ENCODE data around the gene PALM. TPM values are rescaled to one million over a fixed set of nuclear protein-coding genes. Genes with fewer than 3 reads are reported as not detected.

PALM gene
- total RNA-seq, 1 experiment from 2014 or later, result 4.4 TPM

GRCh38 chr19:676007-676338 is 32.8 kb upstream of the PALM start:
- Histone ChIP-seq H3K27me3 (no peaks in the 10 kb centered on the region), H3K9me3 (replicated peaks) (no peaks in the 10 kb centered on the region), H3K4me1 (peaks cover 13% of the 10 kb centered on the region), H3K4me3 (peak overlapping the region; percentile 52), H3K36me3 (no peaks in the 10 kb centered on the region), H3K27ac (peak overlapping the region; percentile 24; the same call in 1 of the 2 replicates)
- no peak for DNase-seq

DNA sequence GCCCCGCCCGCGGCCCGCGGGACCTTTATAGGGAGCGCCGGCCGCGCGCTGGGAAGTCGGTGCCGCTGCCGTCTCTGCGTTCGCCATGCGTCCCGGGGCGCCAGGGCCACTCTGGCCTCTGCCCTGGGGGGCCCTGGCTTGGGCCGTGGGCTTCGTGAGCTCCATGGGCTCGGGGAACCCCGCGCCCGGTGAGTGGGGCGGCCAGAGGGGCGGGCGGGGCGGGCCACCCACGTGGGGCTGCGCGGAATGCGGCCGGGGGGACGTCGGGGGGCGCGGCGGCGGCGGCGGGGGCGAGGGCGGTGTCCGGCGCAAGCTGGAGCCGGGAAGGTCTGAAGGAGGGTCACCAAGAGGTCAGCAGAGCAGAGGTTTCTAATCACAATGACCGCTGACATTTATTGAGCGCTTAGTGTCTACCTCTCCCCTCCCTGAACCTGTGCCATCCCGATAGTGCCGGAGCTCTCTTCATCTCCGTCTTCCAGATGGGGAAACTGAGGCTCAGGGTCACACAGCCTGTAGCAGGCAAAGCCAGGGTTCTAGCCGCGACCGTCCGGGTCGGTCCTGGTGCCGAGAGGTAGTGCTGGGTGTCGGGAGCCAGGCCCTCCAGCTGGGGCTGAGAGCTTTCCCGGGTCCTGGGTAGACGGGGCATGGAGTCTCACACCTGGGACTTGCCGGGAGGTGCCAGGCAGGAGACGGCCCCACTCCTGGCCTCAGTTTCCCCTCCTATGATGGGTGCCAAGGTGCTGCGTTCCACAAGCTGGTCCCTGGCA is 32.2 kb upstream of the PALM start, which contains the start of gene FSTL3:
Gene FSTL3 (plus strand): TSS at position 54 of the 767 bp plus-strand sequence. CDS start 32 bp downstream, at position 86.
- DNase-seq, result no peak
- no peaks in the 10 kb centered on the region for H3K36me3 ChIP-seq
- H3K4me3 ChIP-seq, result peak within 1 kb of the TSS; percentile 52
- H3K27ac ChIP-seq, result peak within 1 kb of the TSS; percentile 24; the same call in 1 of the 2 replicates
- H3K9me3 ChIP-seq (replicated peaks), result no peaks in the 10 kb centered on the region
- H3K4me1 ChIP-seq, result peaks cover 13% of the 10 kb centered on the region
- no peaks in the 10 kb centered on the region for H3K27me3 ChIP-seq

DNA sequence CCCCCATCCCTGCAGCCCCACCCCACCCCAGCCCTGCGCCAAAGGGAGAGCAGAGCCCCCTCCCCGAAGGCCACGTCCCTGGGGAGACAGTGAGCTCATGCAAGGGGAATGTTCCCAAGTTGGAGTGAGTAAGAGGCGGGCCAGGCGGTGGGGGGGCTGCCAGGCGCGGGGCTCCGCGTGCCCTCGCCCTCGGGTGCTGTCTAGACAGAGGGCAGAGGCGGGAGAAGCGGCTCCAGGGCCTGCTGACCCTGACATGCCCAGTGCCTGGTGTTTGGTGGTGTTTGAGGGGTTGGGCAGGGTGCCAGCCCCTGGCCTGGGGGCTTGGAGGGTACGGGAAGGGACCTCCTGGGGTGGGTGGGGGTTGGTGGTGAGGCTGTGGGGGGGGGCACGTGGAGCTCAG is 31.5 kb upstream of the PALM start:
- Histone ChIP-seq H3K27me3 (no peaks in the 10 kb centered on the region), H3K4me3 (no peak overlapping the region; the same call in 1 of the 2 replicates), H3K27ac (no peak overlapping the region), H3K9me3 (replicated peaks) (no peaks in the 10 kb centered on the region), H3K36me3 (no peaks in the 10 kb centered on the region), H3K4me1 (peaks cover 13% of the 10 kb centered on the region)
- peak; percentile 47 to 70 for DNase-seq

GRCh38 chr19:677601-678436 is 30.9 kb upstream of the PALM start:
- peaks cover 13% of the 10 kb centered on the region for H3K4me1 ChIP-seq

DNA sequence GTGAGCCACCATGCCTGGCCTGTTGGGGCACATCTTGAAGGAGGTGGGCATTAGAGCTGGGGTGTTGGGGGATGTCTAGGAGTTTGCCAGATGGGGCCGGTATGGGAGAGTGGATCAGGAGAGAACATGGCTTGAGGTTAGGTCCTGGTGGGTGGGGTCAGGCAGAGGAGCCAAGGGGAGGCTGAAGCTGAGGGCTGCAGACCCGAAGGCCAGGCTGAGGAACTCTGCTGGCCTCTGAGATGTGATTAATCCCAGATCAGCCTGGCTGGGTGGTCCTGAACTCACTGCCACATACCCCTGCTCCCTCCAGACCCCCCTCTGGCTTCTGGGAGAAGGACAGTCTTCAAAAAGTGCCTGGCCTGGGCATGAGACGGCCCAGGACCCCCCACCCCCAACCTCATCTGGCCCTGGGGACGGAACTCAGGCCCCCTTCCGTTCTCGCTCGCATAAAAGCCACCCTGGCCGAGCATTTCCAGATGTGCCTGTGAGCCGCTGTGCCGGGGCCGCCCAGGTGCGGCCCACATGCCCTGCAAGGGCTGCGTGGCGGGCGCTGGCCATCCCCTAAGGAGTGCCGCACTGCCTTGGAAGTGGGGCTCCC is 29.8 kb upstream of the PALM start:
- DNase-seq, result no peak
- H3K36me3 ChIP-seq, result no peaks in the 10 kb centered on the region
- no peaks in the 10 kb centered on the region for H3K27me3 ChIP-seq
- no peaks in the 10 kb centered on the region for H3K9me3 ChIP-seq (replicated peaks)
- peak overlapping the region; percentile 89 for H3K4me3 ChIP-seq
- peaks cover 13% of the 10 kb centered on the region for H3K4me1 ChIP-seq
- H3K27ac ChIP-seq, result no peak overlapping the region

More at GRCh38 chr19:677601-678436, 30.9 kb upstream of the PALM start:
- Histone ChIP-seq H3K36me3 (no peaks in the 10 kb centered on the region), H3K27me3 (no peaks in the 10 kb centered on the region), H3K9me3 (replicated peaks) (no peaks in the 10 kb centered on the region), H3K4me3 (no peak overlapping the region), H3K27ac (no peak overlapping the region)
- DNase-seq, result no peak

- peak; percentile 62 for DNase-seq
- Histone ChIP-seq H3K27me3 (no peaks in the 10 kb centered on the region), H3K27ac (peak overlapping the region; percentile 39; the same call in 1 of the 2 replicates), H3K4me3 (peak overlapping the region; percentile 89), H3K36me3 (no peaks in the 10 kb centered on the region), H3K4me1 (peaks cover 13% of the 10 kb centered on the region), H3K9me3 (replicated peaks) (no peaks in the 10 kb centered on the region)
Measured at GRCh38 chr19:679418-680286, 29.1 kb upstream of the PALM start.

DNA sequence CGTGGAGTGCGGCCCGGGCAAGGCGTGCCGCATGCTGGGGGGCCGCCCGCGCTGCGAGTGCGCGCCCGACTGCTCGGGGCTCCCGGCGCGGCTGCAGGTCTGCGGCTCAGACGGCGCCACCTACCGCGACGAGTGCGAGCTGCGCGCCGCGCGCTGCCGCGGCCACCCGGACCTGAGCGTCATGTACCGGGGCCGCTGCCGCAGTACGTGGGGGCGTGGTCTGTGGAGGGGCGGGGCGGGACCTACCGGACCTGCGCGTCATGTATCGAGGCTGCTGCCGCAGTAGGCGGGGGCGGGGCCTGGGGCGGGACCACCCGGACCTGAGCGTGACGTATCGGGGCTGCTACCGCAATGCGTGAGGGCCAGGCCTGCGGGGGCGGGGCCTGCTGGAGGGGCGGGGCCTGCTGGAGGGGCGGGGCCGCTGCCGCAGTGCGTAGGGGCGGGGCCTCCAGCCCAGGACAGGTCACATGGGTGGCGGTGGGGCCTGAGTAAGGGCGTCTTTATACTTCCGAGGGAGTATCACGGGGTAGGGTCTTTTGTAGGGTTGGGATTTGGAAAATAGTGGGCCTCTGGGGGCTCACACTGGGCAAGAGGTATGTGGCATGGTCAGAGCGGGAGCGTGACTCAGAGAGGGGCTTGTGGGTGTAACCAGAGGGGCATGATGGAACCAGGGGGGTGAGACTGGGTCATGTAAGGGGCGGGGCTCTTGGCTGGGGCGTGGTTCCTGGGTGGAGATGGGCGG is 28.3 kb upstream of the PALM start:
- peaks cover 7% of the 10 kb centered on the region for H3K4me1 ChIP-seq
- no peaks in the 10 kb centered on the region for H3K36me3 ChIP-seq
- peak; percentile 97 to 99 for DNase-seq
- no peaks in the 10 kb centered on the region for H3K27me3 ChIP-seq
- H3K27ac ChIP-seq, result peak overlapping the region; percentile 74
- H3K4me3 ChIP-seq, result peak overlapping the region; percentile 89
- no peaks in the 10 kb centered on the region for H3K9me3 ChIP-seq (replicated peaks)

- H3K9me3 ChIP-seq (replicated peaks), result no peaks in the 10 kb centered on the region
- peak overlapping the region; percentile 74 for H3K27ac ChIP-seq
- DNase-seq, result no peak
- peaks cover 2% of the 10 kb centered on the region; the same call in 1 of the 2 replicates for H3K4me1 ChIP-seq
- no peaks in the 10 kb centered on the region for H3K36me3 ChIP-seq
- no peaks in the 10 kb centered on the region for H3K27me3 ChIP-seq
- H3K4me3 ChIP-seq, result peak overlapping the region; percentile 89
Measured at GRCh38 chr19:681029-682019, 27.4 kb upstream of the PALM start.

DNA sequence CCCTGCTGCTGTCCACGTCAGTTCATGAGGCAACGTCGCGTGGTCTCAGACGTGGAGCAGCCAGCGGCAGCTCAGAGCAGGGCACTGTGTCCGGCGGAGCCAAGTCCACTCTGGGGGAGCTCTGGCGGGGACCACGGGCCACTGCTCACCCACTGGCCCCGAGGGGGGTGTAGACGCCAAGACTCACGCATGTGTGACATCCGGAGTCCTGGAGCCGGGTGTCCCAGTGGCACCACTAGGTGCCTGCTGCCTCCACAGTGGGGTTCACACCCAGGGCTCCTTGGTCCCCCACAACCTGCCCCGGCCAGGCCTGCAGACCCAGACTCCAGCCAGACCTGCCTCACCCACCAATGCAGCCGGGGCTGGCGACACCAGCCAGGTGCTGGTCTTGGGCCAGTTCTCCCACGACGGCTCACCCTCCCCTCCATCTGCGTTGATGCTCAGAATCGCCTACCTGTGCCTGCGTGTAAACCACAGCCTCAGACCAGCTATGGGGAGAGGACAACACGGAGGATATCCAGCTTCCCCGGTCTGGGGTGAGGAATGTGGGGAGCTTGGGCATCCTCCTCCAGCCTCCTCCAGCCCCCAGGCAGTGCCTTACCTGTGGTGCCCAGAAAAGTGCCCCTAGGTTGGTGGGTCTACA is 25.9 kb upstream of the PALM start:
- Histone ChIP-seq H3K36me3 (no peaks in the 10 kb centered on the region), H3K9me3 (replicated peaks) (no peaks in the 10 kb centered on the region), H3K27ac (no peak overlapping the region), H3K27me3 (no peaks in the 10 kb centered on the region), H3K4me1 (no peaks in the 10 kb centered on the region; the same call in 1 of the 2 replicates), H3K4me3 (no peak overlapping the region)
- DNase-seq, result no peak

DNA sequence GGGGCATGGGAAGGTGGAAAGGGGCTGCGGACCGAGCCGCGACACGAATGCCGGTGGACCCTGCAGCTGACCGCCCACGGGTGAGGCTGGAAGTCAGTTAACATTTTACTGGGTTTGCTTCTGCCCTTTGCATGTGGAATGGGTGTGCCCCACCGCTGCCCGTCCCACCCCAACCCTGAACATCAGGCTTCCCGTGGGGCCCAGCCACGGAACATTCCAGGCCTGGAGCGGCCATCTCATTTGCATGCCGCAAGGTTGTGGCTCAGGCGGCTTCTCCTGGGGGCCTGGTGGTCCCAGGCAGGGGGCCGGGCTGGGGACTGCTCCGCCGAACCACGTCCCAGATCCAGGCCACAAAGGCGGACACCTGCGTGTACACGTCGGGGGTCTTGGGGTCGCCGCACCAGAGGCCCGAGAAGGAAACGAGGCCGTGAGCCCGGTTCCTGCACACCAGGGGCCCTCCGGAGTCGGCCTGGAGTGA is 23.2 kb upstream of the PALM start:
- Histone ChIP-seq H3K4me3 (no peak overlapping the region), H3K9me3 (replicated peaks) (no peaks in the 10 kb centered on the region), H3K27ac (no peak overlapping the region), H3K27me3 (no peaks in the 10 kb centered on the region), H3K4me1 (no peaks in the 10 kb centered on the region), H3K36me3 (no peaks in the 10 kb centered on the region)
- no peak for DNase-seq

- H3K27ac ChIP-seq, result no peak overlapping the region
Measured at GRCh38 chr19:686589-687297, 22.0 kb upstream of the PALM start.

More at GRCh38 chr19:686589-687297, 22.0 kb upstream of the PALM start:
- no peaks in the 10 kb centered on the region for H3K9me3 ChIP-seq (replicated peaks)
- DNase-seq, result no peak
- H3K4me1 ChIP-seq, result no peaks in the 10 kb centered on the region
- no peak overlapping the region for H3K4me3 ChIP-seq
- H3K36me3 ChIP-seq, result no peaks in the 10 kb centered on the region
- H3K27me3 ChIP-seq, result no peaks in the 10 kb centered on the region
